Ovary (tissue), 9 donors: Measurements from ENCODE around the gene OLFML2B. TPM values are rescaled to one million over a fixed set of nuclear protein-coding genes. Genes with fewer than 3 reads are reported as not detected.

Experiments
- DNase-seq, 5 donors: peaks; one replicate each; pipeline ENCODE4 v3.0.0-alpha.2; 2019 to 2020
- H3K27ac ChIP-seq, 2 donors: fragments of 200-600 bp; one replicate each; pipeline versions ENCODE4 v1.5.1 to v1.8.0; 2019 to 2022
- H3K27me3 ChIP-seq: fragments of 200-600 bp; one replicate; pipeline ENCODE4 v1.8.0; 2022
- H3K36me3 ChIP-seq: fragments of 200-600 bp; sonication (generic); one replicate; pipeline ENCODE4 v1.5.1; 2019
- H3K4me1 ChIP-seq: one replicate; pipeline ENCODE4 v1.8.1; 2013; ENCODE audit warnings: mild to moderate bottlenecking, moderate library complexity; ENCODE audit not compliant: insufficient read depth
- H3K4me3 ChIP-seq: fragments of 200-600 bp; sonication (generic); one replicate; pipeline ENCODE4 v1.5.1; 2017
- H3K9me3 ChIP-seq, 2 donors: fragments of 200-600 bp in 1 of 2; sonication (generic) in 1 of 2; one replicate each; pipeline versions ENCODE4 v1.5.1 to v1.8.1; 2013 to 2019; ENCODE audit warnings: mild to moderate bottlenecking in 1 of 2, moderate library complexity in 1 of 2
- EP300 ChIP-seq: sonication (generic); formaldehyde crosslinking; IDR thresholded peaks from one replicate; pipeline ENCODE4 v1.6.1; 2017; ENCODE audit warnings: antibody characterized with exemption
- POLR2A ChIP-seq: fragments of 450-650 bp; IDR thresholded peaks from one replicate; pipeline ENCODE4 v1.6.1; 2017; ENCODE audit warnings: antibody characterized with exemption, mild to moderate bottlenecking, moderate library complexity
- WGBS, 3 donors: extraction: QIAGEN DNeasy Blood & Tissue Kit in 1 of 3; methylation state at CpG; one replicate each; pipeline versions ENCODE4 v1.1.5 to v1.1.7; 2013 to 2017; 5-methylcytosine and 5-hydroxymethylcytosine counted together
- intact Hi-C, 4 donors: fragments of 100-400 bp; cut with DNase I; formaldehyde crosslinking; loops; one replicate each; pipeline versions ENCODE4 v1.11.0 to v1.15.1; 2022 to 2023
- polyA plus RNA-seq, 2 donors: library from polyadenylated mRNA; stranded (reverse); fragments of 200-250 nt in 1 of 2; fragments of 350-450 nt in 1 of 2; fragmentation: Illumina TruSeq in 1 of 2; extraction: RNeasy Lipid Tissue Mini Kit (QIAGEN cat#74804) in 1 of 2; gene quantifications; one replicate each; pipeline ENCODE4 v1.2.3, GENCODE V29; 2013 to 2014
- total RNA-seq, 7 donors: library from RNA; depleted of rRNA in 2 of 7; stranded (reverse); fragments of >200 nt in 2 of 7; fragmentation: NEBNext Ultra II Directional in 3 of 7; extraction: Animal tissue kit (Norgen Biotek cat#: 25700) in 3 of 7; gene quantifications; one replicate each; pipeline versions ENCODE4 v1.1.0 to v1.2.4, GENCODE V29; 2016 to 2023
- TF ChIP-seq, protein P1 (sequence below), 3 donors: fragments of 450-650 bp in 2 of 3; fragments of 200-600 bp in 1 of 3; IDR thresholded peaks; one replicate each; pipeline versions ENCODE4 v1.5.1 to v1.8.0; 2016 to 2022; ENCODE audit warnings: antibody characterized with exemption in 3 of 3, mild to moderate bottlenecking in 1 of 3
- donor health status: DM: no; HTN: no; CAD: no; lungs with moderate emphysema.
- donor health status: DM: no; HTN: no; CAD: no.
- donor health status: Bipolar disorder and iron deficiency.
- donor health status: DM: yes; HTN: yes; CAD: no.
- donor health status: DM: no; HTN: no; CAD: no.
- donor health status: DM: yes; HTN: yes; CAD: no.

The OLFML2B gene
- total and polyA plus RNA-seq, 9 donors: 1.0 to 37.6 (median 5.1) TPM

DNA sequence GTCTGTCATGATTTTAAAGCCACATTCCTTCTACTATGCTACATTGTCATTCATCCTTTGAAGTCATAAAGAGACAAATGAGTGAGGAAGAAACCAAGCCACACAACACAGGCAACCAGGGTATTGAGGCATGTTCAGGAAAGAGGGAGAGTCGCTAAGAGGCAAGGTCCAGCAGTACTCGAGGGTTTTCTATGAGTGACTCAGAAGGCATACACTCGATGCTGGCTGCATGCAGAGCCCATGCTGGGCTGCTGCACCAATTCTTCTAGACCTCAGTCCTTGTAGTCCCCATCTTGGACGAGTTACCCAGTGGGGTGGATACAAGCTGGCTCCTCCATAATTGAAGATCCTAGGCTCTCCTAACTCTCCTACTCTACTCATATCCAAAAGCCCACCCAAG, 57.6 kb downstream of the OLFML2B start:
- Histone ChIP-seq H3K4me3 (no peak overlapping the region), H3K4me1 (peaks cover 3% of the 10 kb centered on the region), H3K9me3 (no peaks in the 10 kb centered on the region), H3K36me3 (no peaks in the 10 kb centered on the region), H3K27ac (no peak overlapping the region), H3K27me3 (no peaks in the 10 kb centered on the region)
- intact Hi-C loops: no loop called here
- 91 to 94% (median 93%) methylated on average over 4 of the region's 4 CpGs for WGBS, 3 donors
- TF ChIP-seq POLR2A (no peak), EP300 (no peak)
- TF ChIP-seq, protein P1, sequence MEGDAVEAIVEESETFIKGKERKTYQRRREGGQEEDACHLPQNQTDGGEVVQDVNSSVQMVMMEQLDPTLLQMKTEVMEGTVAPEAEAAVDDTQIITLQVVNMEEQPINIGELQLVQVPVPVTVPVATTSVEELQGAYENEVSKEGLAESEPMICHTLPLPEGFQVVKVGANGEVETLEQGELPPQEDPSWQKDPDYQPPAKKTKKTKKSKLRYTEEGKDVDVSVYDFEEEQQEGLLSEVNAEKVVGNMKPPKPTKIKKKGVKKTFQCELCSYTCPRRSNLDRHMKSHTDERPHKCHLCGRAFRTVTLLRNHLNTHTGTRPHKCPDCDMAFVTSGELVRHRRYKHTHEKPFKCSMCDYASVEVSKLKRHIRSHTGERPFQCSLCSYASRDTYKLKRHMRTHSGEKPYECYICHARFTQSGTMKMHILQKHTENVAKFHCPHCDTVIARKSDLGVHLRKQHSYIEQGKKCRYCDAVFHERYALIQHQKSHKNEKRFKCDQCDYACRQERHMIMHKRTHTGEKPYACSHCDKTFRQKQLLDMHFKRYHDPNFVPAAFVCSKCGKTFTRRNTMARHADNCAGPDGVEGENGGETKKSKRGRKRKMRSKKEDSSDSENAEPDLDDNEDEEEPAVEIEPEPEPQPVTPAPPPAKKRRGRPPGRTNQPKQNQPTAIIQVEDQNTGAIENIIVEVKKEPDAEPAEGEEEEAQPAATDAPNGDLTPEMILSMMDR (IDR thresholded peaks at IDR 0.05): no peak
- DNase-seq: no peak

DNA sequence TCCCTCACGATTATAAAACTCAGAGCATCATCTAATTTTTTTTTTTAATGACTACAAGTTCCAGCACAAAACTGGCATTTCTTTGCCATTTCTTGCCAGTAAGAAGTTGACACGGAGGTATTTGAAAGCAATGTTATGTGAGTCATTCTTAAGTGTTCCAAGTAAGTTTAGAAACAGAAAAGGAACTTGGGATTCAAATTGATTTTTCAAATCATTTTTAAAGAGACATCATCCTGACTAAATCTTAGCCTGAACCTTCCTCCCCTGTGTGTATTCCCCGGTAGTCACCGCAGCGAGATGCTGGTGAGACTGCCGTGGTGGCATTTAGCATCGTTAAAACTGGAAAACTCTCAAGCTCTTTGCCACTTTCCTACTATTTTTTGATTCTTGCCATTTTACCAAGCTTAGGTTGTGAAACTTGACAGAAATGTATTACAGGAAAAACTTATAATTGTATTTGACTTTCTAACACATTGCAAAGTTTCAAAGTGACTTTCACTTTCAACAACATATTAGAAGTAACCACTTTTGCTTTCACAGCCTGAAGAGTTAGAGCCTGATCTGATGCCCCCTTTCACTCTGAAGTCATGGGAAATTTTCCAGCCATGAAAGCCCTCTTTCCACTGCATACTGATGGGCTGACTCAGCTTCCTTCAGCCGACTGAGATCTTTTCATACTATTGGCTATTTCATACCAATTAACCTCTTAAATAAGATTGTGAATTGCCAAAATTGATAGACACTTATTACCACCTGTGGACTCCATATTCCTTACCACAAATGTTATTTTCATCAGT, 61.4 kb downstream of the OLFML2B start:
- Histone ChIP-seq H3K9me3 (no peaks in the 10 kb centered on the region), H3K36me3 (no peaks in the 10 kb centered on the region), H3K4me1 (peaks cover 3% of the 10 kb centered on the region), H3K27me3 (no peaks in the 10 kb centered on the region), H3K27ac (no peak overlapping the region), H3K4me3 (no peak overlapping the region)
- TF ChIP-seq POLR2A (no peak), EP300 (no peak)
- TF ChIP-seq, protein P1 (IDR thresholded peaks at IDR 0.05): no peak
- whole genome bisulfite sequencing, 3 donors: 43 to 60% (median 54%) methylated on average over 8 of the region's 8 CpGs
- intact Hi-C loops: no loop called here
- DNase-seq: no peak

- 83 to 86% (median 84%) methylated on average over 7 of the region's 7 CpGs for WGBS, 3 donors
Observed at GRCh38 chr1:161958425-161958824, 65.2 kb downstream of the OLFML2B start.

GRCh38 chr1:161956930-161957329, 66.7 kb downstream of the OLFML2B start:
- Histone ChIP-seq H3K27ac (no peak overlapping the region), H3K9me3 (no peaks in the 10 kb centered on the region), H3K4me1 (peaks cover 2% of the 10 kb centered on the region), H3K36me3 (no peaks in the 10 kb centered on the region), H3K27me3 (no peaks in the 10 kb centered on the region), H3K4me3 (no peak overlapping the region)
- 77 to 87% (median 84%) methylated on average over 3 of the region's 3 CpGs for WGBS, 3 donors
- DNase-seq: no peak
- no peak for TF ChIP-seq EP300
- TF ChIP-seq POLR2A: no peak
- TF ChIP-seq, protein P1 (IDR thresholded peaks at IDR 0.05): no peak
- intact Hi-C loops: no loop called here

More at GRCh38 chr1:161958425-161958824, 65.2 kb downstream of the OLFML2B start:
- H3K27me3 ChIP-seq: no peaks in the 10 kb centered on the region
- H3K36me3 ChIP-seq: no peaks in the 10 kb centered on the region
- H3K4me1 ChIP-seq: peaks cover 3% of the 10 kb centered on the region
- H3K9me3 ChIP-seq: no peaks in the 10 kb centered on the region
- H3K4me3 ChIP-seq: no peak overlapping the region
- H3K27ac ChIP-seq: no peak overlapping the region
- intact Hi-C loops: no loop called here
- no peak for TF ChIP-seq POLR2A
- DNase-seq: no peak

DNA sequence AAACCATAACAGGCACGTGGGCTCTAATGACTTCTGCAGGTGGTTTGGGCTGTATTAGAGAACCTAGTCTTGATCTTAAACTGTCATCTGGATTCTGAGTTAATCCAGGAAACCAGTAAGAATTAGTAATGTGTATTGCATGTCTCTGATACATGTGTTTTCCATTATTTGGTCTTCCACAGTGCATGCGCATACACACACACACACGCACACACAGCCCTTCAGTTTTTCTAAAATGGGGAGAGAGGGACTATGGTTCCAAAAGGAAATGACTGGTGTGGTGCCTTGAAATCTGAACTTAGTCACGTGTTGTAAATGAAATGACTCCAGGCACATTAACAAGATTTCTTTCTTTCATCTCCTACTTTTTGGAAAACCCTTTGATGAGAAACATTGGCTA, 67.6 kb downstream of the OLFML2B start:
- TF ChIP-seq, protein P1 (IDR thresholded peaks at IDR 0.05): no peak
- TF ChIP-seq EP300 (no peak), POLR2A (no peak)
- no peak for DNase-seq
- Histone ChIP-seq H3K4me1 (no peaks in the 10 kb centered on the region), H3K9me3 (no peaks in the 10 kb centered on the region), H3K4me3 (no peak overlapping the region), H3K36me3 (no peaks in the 10 kb centered on the region), H3K27me3 (no peaks in the 10 kb centered on the region), H3K27ac (no peak overlapping the region)
- WGBS, 3 donors: 81 to 96% (median 92%) methylated on average over 4 of the region's 4 CpGs
- intact Hi-C loops: no loop called here
